Mesenchymal stem cell (in vitro differentiated cells and primary cell): ENCODE data around the gene ATG2B.
A peak's percentile ranks its signal among the peaks of the same experiment; 100 is the strongest.

Experiments
- DNase-seq: peaks from one replicate; pipeline ENCODE4 v3.0.0-alpha.2; 2013
- H2AFZ ChIP-seq: one replicate; pipeline ENCODE4 v1.6.1; 2013; ENCODE audit warnings: low read depth, mild to moderate bottlenecking, control low read depth, inconsistent platforms, low read length, moderate library complexity
- H2AK5ac ChIP-seq: 2 replicates; pipeline ENCODE4 v1.6.1; 2013; ENCODE audit warnings: low read length, moderate library complexity, mild to moderate bottlenecking, inconsistent platforms; ENCODE audit not compliant: severe bottlenecking
- H2BK120ac ChIP-seq: one replicate; pipeline ENCODE4 v1.6.1; 2013; ENCODE audit warnings: low read depth, mild to moderate bottlenecking, inconsistent platforms, low read length, moderate library complexity
- H2BK12ac ChIP-seq, 2 experiments: one replicate each; pipeline ENCODE4 v1.6.1; 2013; ENCODE audit warnings: inconsistent platforms in 2 of 2, low read length in 2 of 2, mild to moderate bottlenecking in 2 of 2, moderate library complexity in 2 of 2, control low read depth in 1 of 2
- H2BK15ac ChIP-seq: one replicate; pipeline ENCODE4 v1.6.1; 2013; ENCODE audit warnings: mild to moderate bottlenecking, low read depth, inconsistent platforms; ENCODE audit not compliant: poor library complexity, severe bottlenecking
- H2BK5ac ChIP-seq: 2 replicates; pipeline ENCODE4 v1.6.1; 2013; ENCODE audit warnings: low read depth, mild to moderate bottlenecking, low read length, control low read depth, inconsistent platforms; ENCODE audit not compliant: poor library complexity, severe bottlenecking
- H3K14ac ChIP-seq, 2 experiments: one replicate each; pipeline ENCODE4 v1.6.1; 2013; ENCODE audit warnings: inconsistent platforms in 2 of 2, low read length in 2 of 2, control low read depth in 1 of 2, mild to moderate bottlenecking in 1 of 2, moderate library complexity in 1 of 2
- H3K18ac ChIP-seq, 2 experiments: one replicate each; pipeline ENCODE4 v1.6.1; 2013; ENCODE audit warnings: inconsistent platforms in 2 of 2, low read length in 2 of 2, control low read depth in 1 of 2, low read depth in 1 of 2, mild to moderate bottlenecking in 1 of 2
- H3K23ac ChIP-seq, 2 experiments: one replicate each; pipeline ENCODE4 v1.6.1; 2013; ENCODE audit warnings: inconsistent platforms in 2 of 2, low read length in 2 of 2, mild to moderate bottlenecking in 2 of 2, moderate library complexity in 2 of 2, control low read depth in 1 of 2
- H3K27ac ChIP-seq: 2 replicates; pipeline ENCODE4 v1.5.1; 2013; ENCODE audit warnings: mild to moderate bottlenecking, moderate library complexity, low read length, control low read depth, inconsistent platforms; ENCODE audit not compliant: poor library complexity, severe bottlenecking
- H3K27me3 ChIP-seq, 2 experiments: 2 replicates each; pipeline versions ENCODE4 v1.6.1 to v1.7.0; 2013; ENCODE audit warnings: low read length in 2 of 2, mild to moderate bottlenecking in 2 of 2, moderate library complexity in 2 of 2, control low read depth in 1 of 2, inconsistent platforms in 1 of 2; ENCODE audit not compliant: control insufficient read depth in 1 of 2, insufficient read depth in 1 of 2
- H3K36me3 ChIP-seq, 2 experiments: 2 replicates each; pipeline versions ENCODE4 v1.6.1 to v1.7.0; 2013; ENCODE audit warnings: low read length in 2 of 2, control low read depth in 1 of 2, inconsistent platforms in 1 of 2, low read depth in 1 of 2, mild to moderate bottlenecking in 1 of 2; ENCODE audit not compliant: insufficient read depth in 2 of 2, control insufficient read depth in 1 of 2
- H3K4ac ChIP-seq, 2 experiments: one replicate each; pipeline ENCODE4 v1.6.1; 2013; ENCODE audit warnings: inconsistent platforms in 2 of 2, low read length in 2 of 2, mild to moderate bottlenecking in 2 of 2, moderate library complexity in 2 of 2, control low read depth in 1 of 2, low read depth in 1 of 2
- H3K4me1 ChIP-seq: 2 replicates; pipeline ENCODE4 v1.6.1; 2013; ENCODE audit warnings: low read depth, low read length, control low read depth; ENCODE audit not compliant: control insufficient read depth, insufficient read depth
- H3K4me2 ChIP-seq: 2 replicates; pipeline ENCODE4 v1.6.1; 2013; ENCODE audit warnings: low read length, mild to moderate bottlenecking, inconsistent platforms; ENCODE audit not compliant: poor library complexity, severe bottlenecking
- H3K4me3 ChIP-seq, 2 experiments: 2 replicates each; pipeline versions ENCODE4 v1.5.1 to v1.7.0; 2013; ENCODE audit warnings: low read length in 2 of 2, mild to moderate bottlenecking in 2 of 2, control low read depth in 1 of 2, low read depth in 1 of 2; ENCODE audit not compliant: insufficient read depth in 1 of 2
- H3K79me1 ChIP-seq: replicated peaks from 2 replicates; pipeline ENCODE4 v1.6.1; 2013; ENCODE audit warnings: mild to moderate bottlenecking, control low read depth, low read length, inconsistent platforms; ENCODE audit not compliant: poor library complexity, severe bottlenecking
- H3K9ac ChIP-seq: 2 replicates; pipeline ENCODE4 v1.7.0; 2013; ENCODE audit warnings: mild to moderate bottlenecking, low read length, moderate library complexity
- H3K9me3 ChIP-seq: 2 replicates; pipeline ENCODE4 v1.7.0; 2013; ENCODE audit warnings: mild to moderate bottlenecking, low read length; ENCODE audit not compliant: control insufficient read depth
- H4K8ac ChIP-seq: one replicate; pipeline ENCODE4 v1.6.1; 2013; ENCODE audit warnings: inconsistent platforms, mild to moderate bottlenecking, low read length, moderate library complexity
- H4K91ac ChIP-seq: one replicate; pipeline ENCODE4 v1.6.1; 2013; ENCODE audit warnings: mild to moderate bottlenecking, low read length, inconsistent platforms
- WGBS: methylation state at CpG from one replicate; pipeline ENCODE4 v1.1.7; 2013; ENCODE audit warnings: mixed read lengths; 5-methylcytosine and 5-hydroxymethylcytosine counted together

Gene ATG2B

GRCh38 chr14:96359959-96360358 is 3.2 kb downstream of the ATG2B start:
- Histone ChIP-seq H3K4me3 (no peak overlapping the region), H3K4me1 (peaks cover 4% of the 10 kb centered on the region), H2BK5ac (no peak overlapping the region), H3K14ac (no peak overlapping the region), H3K23ac (no peak overlapping the region), H3K9me3 (no peaks in the 10 kb centered on the region), H3K4me2 (no peak overlapping the region), H3K18ac (no peak overlapping the region), H2AFZ (no peak overlapping the region), H2BK15ac (no peak overlapping the region), H3K9ac (no peak overlapping the region), H3K36me3 (no peaks in the 10 kb centered on the region), H4K8ac (no peak overlapping the region), H2BK120ac (no peak overlapping the region), H2AK5ac (no peak overlapping the region), H3K27ac (no peak overlapping the region), H4K91ac (no peak overlapping the region), H3K4ac (no peak overlapping the region), H3K27me3 (no peaks in the 10 kb centered on the region), H3K79me1 (peaks cover 16% of the 10 kb centered on the region), H2BK12ac (no peak overlapping the region)
- no peak for DNase-seq

GRCh38 chr14:96357216-96357615 is 5.9 kb downstream of the ATG2B start:
- Histone ChIP-seq H3K36me3 (no peaks in the 10 kb centered on the region), H3K4me3 (no peak overlapping the region), H3K23ac (no peak overlapping the region), H3K27me3 (no peaks in the 10 kb centered on the region), H3K27ac (no peak overlapping the region), H3K9ac (no peak overlapping the region), H2BK12ac (no peak overlapping the region), H3K4me2 (no peak overlapping the region), H4K91ac (no peak overlapping the region), H2BK5ac (no peak overlapping the region), H3K4me1 (peaks cover 2% of the 10 kb centered on the region), H2AK5ac (no peak overlapping the region), H2BK120ac (no peak overlapping the region), H3K4ac (no peak overlapping the region), H2AFZ (no peak overlapping the region), H4K8ac (no peak overlapping the region), H3K9me3 (no peaks in the 10 kb centered on the region), H3K18ac (no peak overlapping the region), H3K14ac (no peak overlapping the region), H3K79me1 (peaks cover 17% of the 10 kb centered on the region), H2BK15ac (no peak overlapping the region)
- no peak for DNase-seq
- 95% methylated on average over 3 of the region's 3 CpGs for WGBS

- no peak for DNase-seq
- WGBS, result 94% methylated on average over 2 of the region's 4 CpGs
- Histone ChIP-seq H3K79me1 (peaks cover 22% of the 10 kb centered on the region), H2AK5ac (no peak overlapping the region), H3K36me3 (no peaks in the 10 kb centered on the region), H2BK5ac (no peak overlapping the region), H3K27me3 (no peaks in the 10 kb centered on the region), H3K4me2 (no peak overlapping the region), H2BK12ac (no peak overlapping the region), H3K4me3 (no peak overlapping the region), H3K27ac (no peak overlapping the region), H4K91ac (no peak overlapping the region), H3K9ac (no peak overlapping the region), H4K8ac (no peak overlapping the region), H3K9me3 (no peaks in the 10 kb centered on the region), H2BK120ac (no peak overlapping the region), H3K23ac (no peak overlapping the region), H3K18ac (no peak overlapping the region), H3K14ac (no peak overlapping the region), H3K4ac (no peak overlapping the region), H2AFZ (no peak overlapping the region), H2BK15ac (no peak overlapping the region), H3K4me1 (peaks cover 3% of the 10 kb centered on the region)
These were observed 8.9 kb downstream of the ATG2B start for GRCh38 chr14:96354246-96354645.

- no peaks in the 10 kb centered on the region for H3K27me3 ChIP-seq
- peaks cover 3% of the 10 kb centered on the region for H3K4me1 ChIP-seq
- no peak overlapping the region for H4K8ac ChIP-seq
- no CpG with 5 or more reads among the region's 2 CpGs for WGBS
- H3K9ac ChIP-seq, result no peak overlapping the region
- H3K18ac ChIP-seq, result no peak overlapping the region
- no peak overlapping the region for H2BK12ac ChIP-seq
- peak; percentile 56 for DNase-seq
- no peak overlapping the region for H3K14ac ChIP-seq
- no peak overlapping the region for H3K4me3 ChIP-seq
- no peak overlapping the region for H3K23ac ChIP-seq
- H3K4me2 ChIP-seq, result no peak overlapping the region
- no peak overlapping the region for H3K4ac ChIP-seq
- no peak overlapping the region for H4K91ac ChIP-seq
- H3K27ac ChIP-seq, result no peak overlapping the region
- H3K36me3 ChIP-seq, result no peaks in the 10 kb centered on the region
- H2BK5ac ChIP-seq, result no peak overlapping the region
- H2BK15ac ChIP-seq, result no peak overlapping the region
- peaks cover 21% of the 10 kb centered on the region for H3K79me1 ChIP-seq
- no peak overlapping the region for H2BK120ac ChIP-seq
- H3K9me3 ChIP-seq, result no peaks in the 10 kb centered on the region
- no peak overlapping the region for H2AFZ ChIP-seq
- H2AK5ac ChIP-seq, result no peak overlapping the region
These were observed 10.4 kb downstream of the ATG2B start for GRCh38 chr14:96352708-96353107.
